ENCODE data around the gene UBA52. TPM values are rescaled to one million over a fixed set of nuclear protein-coding genes. Genes with fewer than 3 reads are reported as not detected.
A peak's percentile ranks its signal among the peaks of the same experiment; 100 is the strongest.

UBA52 gene
- total and polyA plus RNA-seq, 2 of the 13 experiments (the other 11 are each of a cell fraction or from before 2014, with no cell fraction given), result 959 to 1,782 TPM

- TF ChIP-seq THRA (CRISPR knock-in tag; IDR thresholded peaks at IDR 0.05; ENCODE audit: borderline replicate concordance) (peak; percentile 80; the same call in 1 of the 2 replicates), ZNF276 (CRISPR knock-in tag; IDR thresholded peaks at IDR 0.05; ENCODE audit: low read depth) (no peak), ZMYM2 (CRISPR knock-in tag; IDR thresholded peaks at IDR 0.05) (no peak), ZBTB49 (CRISPR knock-in tag; IDR thresholded peaks at IDR 0.05; ENCODE audit: borderline replicate concordance) (no peak), KLF15 (CRISPR knock-in tag; IDR thresholded peaks at IDR 0.05; ENCODE audit: borderline replicate concordance) (no peak; the same call in 1 of the 2 replicates), AHR (CRISPR knock-in tag; IDR thresholded peaks at IDR 0.05) (peak; percentile 54; the same call in 1 of the 2 replicates), PRPF4 (IDR thresholded peaks at IDR 0.05; ENCODE audit: low read depth, low read length, poor library complexity, severe bottlenecking) (no peak), MXI1 (IDR thresholded peaks at IDR 0.05; ENCODE audit: borderline replicate concordance, low read depth, low read length) (peak; percentile 49; the same call in 1 of the 3 replicates), HNF1B (CRISPR knock-in tag; IDR thresholded peaks at IDR 0.05) (no peak; the same call in none of the 2 replicates), MBD4 (IDR thresholded peaks at IDR 0.05; ENCODE audit: borderline replicate concordance, low read length) (no peak), ZNF337 (CRISPR knock-in tag; IDR thresholded peaks at IDR 0.05; ENCODE audit: borderline replicate concordance, low read depth) (peak; percentile 54; the same call in 1 of the 2 replicates), ZNF207 (IDR thresholded peaks at IDR 0.05; ENCODE audit: borderline replicate concordance) (no peak), ZKSCAN5 (CRISPR knock-in tag; IDR thresholded peaks at IDR 0.05) (no peak), ZNF839 (CRISPR knock-in tag; IDR thresholded peaks at IDR 0.05; ENCODE audit: borderline replicate concordance) (no peak), TARDBP (CRISPR knock-in tag; IDR thresholded peaks at IDR 0.05) (no peak; the same call in 1 of the 2 replicates), ZNF780A (CRISPR knock-in tag; IDR thresholded peaks at IDR 0.05) (no peak), SPEN (CRISPR knock-in tag; IDR thresholded peaks at IDR 0.05; ENCODE audit: low read depth) (no peak; the same call in 1 of the 2 replicates), ZFP41 (CRISPR knock-in tag; IDR thresholded peaks at IDR 0.05; ENCODE audit: borderline replicate concordance) (no peak), PHF8 (CRISPR knock-in tag; IDR thresholded peaks at IDR 0.05) (peak; percentile 79), SCMH1 (CRISPR knock-in tag; IDR thresholded peaks at IDR 0.05; ENCODE audit: borderline replicate concordance) (no peak), FOXK2 (IDR thresholded peaks at IDR 0.05) (no peak), HNRNPL (IDR thresholded peaks at IDR 0.05; ENCODE audit: low read depth, low read length) (peak; percentile 23; the same call in 1 of the 2 replicates), ZZZ3 (CRISPR knock-in tag; IDR thresholded peaks at IDR 0.05; ENCODE audit: borderline replicate concordance) (no peak)
Measured at GRCh38 chr19:18588611-18589379, 17.1 kb downstream of the UBA52 start, which contains the start of gene REX1BD (continued).
